ENCODE data around the gene PDE4C.

The PDE4C gene

GRCh38 chr19:18197306-18197705, 28.9 kb downstream of the PDE4C start:
- TF ChIP-seq BACH2 (CRISPR knock-in tag; IDR thresholded peaks at IDR 0.05; ENCODE audit: borderline replicate concordance) = no peak
- TF ChIP-seq TSHZ2 (CRISPR knock-in tag; IDR thresholded peaks at IDR 0.05) = no peak
- no peak for TF ChIP-seq PPARA (CRISPR knock-in tag; IDR thresholded peaks at IDR 0.05; ENCODE audit: borderline replicate concordance)
- no peak for TF ChIP-seq ZNF70 (CRISPR knock-in tag; IDR thresholded peaks at IDR 0.05)
- TF ChIP-seq RARB (CRISPR knock-in tag; IDR thresholded peaks at IDR 0.05) = no peak
- no peak for TF ChIP-seq GLIS3 (CRISPR knock-in tag; IDR thresholded peaks at IDR 0.05)
- TF ChIP-seq ESRRG (CRISPR knock-in tag; IDR thresholded peaks at IDR 0.05) = no peak
- no peak for TF ChIP-seq ARNTL (CRISPR knock-in tag; IDR thresholded peaks at IDR 0.05; ENCODE audit: borderline replicate concordance, low read depth)
- no peak for TF ChIP-seq ZFP30 (CRISPR knock-in tag; IDR thresholded peaks at IDR 0.05)
- TF ChIP-seq OSR1 (CRISPR knock-in tag; IDR thresholded peaks at IDR 0.05) = no peak
- no peak for TF ChIP-seq ZNF8 (CRISPR knock-in tag; IDR thresholded peaks at IDR 0.05)
- TF ChIP-seq PATZ1 (CRISPR knock-in tag; IDR thresholded peaks at IDR 0.05; ENCODE audit: borderline replicate concordance) = no peak
- no peak for TF ChIP-seq CREB5 (CRISPR knock-in tag; IDR thresholded peaks at IDR 0.05; ENCODE audit: low read depth)
- TF ChIP-seq SNAI2 (CRISPR knock-in tag; IDR thresholded peaks at IDR 0.05) = no peak
- no peak for TF ChIP-seq ZNF565 (CRISPR knock-in tag; conservative IDR thresholded peaks at IDR 0.05; ENCODE audit: low read depth)
- no peak for TF ChIP-seq ZFP3 (CRISPR knock-in tag; IDR thresholded peaks at IDR 0.05)
- TF ChIP-seq CSRNP3 (CRISPR knock-in tag; IDR thresholded peaks at IDR 0.05) = no peak
- no peak for TF ChIP-seq TOX (CRISPR knock-in tag; IDR thresholded peaks at IDR 0.05; ENCODE audit: borderline replicate concordance)
- TF ChIP-seq POU6F1 (CRISPR knock-in tag; IDR thresholded peaks at IDR 0.05; ENCODE audit: borderline replicate concordance, low read depth) = no peak
- no peak for ATAC-seq

- no peak for TF ChIP-seq ZFP30 (CRISPR knock-in tag; IDR thresholded peaks at IDR 0.05)
- no peak for TF ChIP-seq OSR1 (CRISPR knock-in tag; IDR thresholded peaks at IDR 0.05)
- TF ChIP-seq PPARA (CRISPR knock-in tag; IDR thresholded peaks at IDR 0.05; ENCODE audit: borderline replicate concordance) = no peak
- TF ChIP-seq ZNF8 (CRISPR knock-in tag; IDR thresholded peaks at IDR 0.05) = no peak
- TF ChIP-seq ZNF70 (CRISPR knock-in tag; IDR thresholded peaks at IDR 0.05) = no peak
- TF ChIP-seq TOX (CRISPR knock-in tag; IDR thresholded peaks at IDR 0.05; ENCODE audit: borderline replicate concordance) = no peak
- no peak for TF ChIP-seq TSHZ2 (CRISPR knock-in tag; IDR thresholded peaks at IDR 0.05)
- TF ChIP-seq GLIS3 (CRISPR knock-in tag; IDR thresholded peaks at IDR 0.05) = no peak
- TF ChIP-seq ESRRG (CRISPR knock-in tag; IDR thresholded peaks at IDR 0.05) = no peak
- no peak for TF ChIP-seq SNAI2 (CRISPR knock-in tag; IDR thresholded peaks at IDR 0.05)
- TF ChIP-seq CSDC2 (CRISPR knock-in tag; IDR thresholded peaks at IDR 0.05) = no peak
- no peak for TF ChIP-seq ZNF565 (CRISPR knock-in tag; conservative IDR thresholded peaks at IDR 0.05; ENCODE audit: low read depth)
- no peak for ATAC-seq
Observed at GRCh38 chr19:18196511-18196845, 29.8 kb downstream of the PDE4C start.

All from SK-N-SH treated with all-trans-retinoic acid at 6 μM for 48 hours (cell line).